SK-N-MC (cell line): ENCODE data around the gene SHISA3.

Experiments
- EZH2 ChIP-seq: fragments of 200-600 bp; sonication (generic); IDR thresholded peaks from one replicate; pipeline ENCODE4 v1.6.1; 2017; ENCODE audit warnings: antibody characterized with exemption
- POLR2AphosphoS5 ChIP-seq: IDR thresholded peaks from 2 replicates; pipeline ENCODE4 v1.6.1; 2012; ENCODE audit warnings: mild to moderate bottlenecking, low read depth, low read length, borderline replicate concordance

DNA sequence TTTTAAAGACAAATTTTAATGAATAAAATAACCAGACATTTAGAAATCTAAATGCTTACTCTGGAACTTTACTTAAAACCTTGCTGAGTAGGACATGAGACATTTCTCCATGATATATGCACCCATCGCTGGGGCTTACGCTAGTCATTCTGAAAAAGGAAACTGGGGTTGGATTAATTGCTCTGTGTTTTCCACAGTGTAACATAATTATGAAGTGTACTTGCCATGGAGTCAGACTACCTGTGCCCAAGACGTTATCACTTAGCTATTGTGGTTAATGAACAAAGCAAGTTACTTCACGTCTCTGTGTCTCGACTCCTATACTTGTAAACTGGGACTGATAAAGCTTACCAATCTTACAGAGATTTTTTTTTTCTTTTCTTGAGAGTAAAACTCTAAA lies 47.8 kb downstream of the SHISA3 start:
- TF ChIP-seq EZH2 (no peak), POLR2AphosphoS5 (no peak)
